Gastrocnemius medialis (tissue), 4 donors: Measurements from ENCODE around the gene BUB1. TPM values are rescaled to one million over a fixed set of nuclear protein-coding genes. Genes with fewer than 3 reads are reported as not detected.

Source experiments
- total RNA-seq, 4 donors: library from RNA; depleted of rRNA; stranded (reverse); fragments of >200 nt; gene quantifications; one replicate each; pipeline versions ENCODE4 v1.1.0 to v1.2.3, GENCODE V29; 2016

BUB1 gene
- total RNA-seq, 4 donors from 2014 or later, result 0.27 to 0.59 TPM; not detected in 2

Other genes with a start within 250 kb of the BUB1 start
- 1 to 10 TPM in 3 of 4 donors, under 1 TPM in 1; 0.32 to 2.9 (median 1.8) TPM for gene LIMS4, start 205.2 kb downstream of the BUB1 start, total RNA-seq
- gene RGPD6, start 100.8 kb downstream of the BUB1 start, total RNA-seq, result 10 to 100 TPM; 20.3 to 33.2 (median 26.9) TPM
- not detected for gene ACOXL, start 54.5 kb upstream of the BUB1 start, total RNA-seq